Measurements from ENCODE around the gene ARHGEF12. TPM values are rescaled to one million over a fixed set of nuclear protein-coding genes. Genes with fewer than 3 reads are reported as not detected.

Gene ARHGEF12
- total RNA-seq, 1 donor from 2014 or later, result 95.5 TPM

GRCh38 chr11:120536091-120536796 is 200.0 kb downstream of the ARHGEF12 start:
- DNase-seq (ENCODE audit: low read depth, low spot score), result no peak

- DNase-seq (ENCODE audit: low read depth, low spot score), result no peak
Measured at GRCh38 chr11:120536797-120537169, 200.6 kb downstream of the ARHGEF12 start.

- DNase-seq (ENCODE audit: low read depth, low spot score), result no peak
Measured at GRCh38 chr11:120537996-120538395, 201.8 kb downstream of the ARHGEF12 start.

- no peak for DNase-seq (ENCODE audit: low read depth, low spot score)
Measured at GRCh38 chr11:120538707-120539106, 202.5 kb downstream of the ARHGEF12 start.

Other genes with a start within 250 kb of the ARHGEF12 start
- gene TRIM29, start 198.3 kb upstream of the ARHGEF12 start, total RNA-seq, result 0.25 TPM in 1 of 2 replicates, not detected in the other
- gene OAF, start 125.4 kb upstream of the ARHGEF12 start, total RNA-seq, result 3.3 and 4.2 TPM in 2 replicates
- not detected in 2 replicates for gene POU2F3, start 96.3 kb upstream of the ARHGEF12 start, total RNA-seq
- 6.0 and 6.4 TPM in 2 replicates for gene TLCD5, start 11.1 kb upstream of the ARHGEF12 start, total RNA-seq
- 0.07 and 0.11 TPM in 2 replicates for gene GRIK4, start 175.3 kb downstream of the ARHGEF12 start, total RNA-seq

Data from pulmonary artery endothelial cell (primary cell).